Activated T-cell treated with anti-CD3 and anti-CD28 coated beads for 48 hours (primary cell): ENCODE data around the gene CLIC1.

Experiments
- DNase-seq: peaks from one replicate; pipeline ENCODE4 v3.0.0-alpha.2; 2020; ENCODE audit warnings: low read depth

The CLIC1 gene

GRCh38 chr6:31736021-31736767 is at the start of gene CLIC1:
TSS of gene CLIC1 (minus strand) at chr6:31736530. CDS start at chr6:31736300, 230 bp downstream.
- DNase-seq, result peak; percentile 78

- no peak for DNase-seq
Observed at GRCh38 chr6:31785475-31785874, 49.1 kb upstream of the CLIC1 start.

- no peak for DNase-seq
Observed at GRCh38 chr6:31784098-31784925, 48.0 kb upstream of the CLIC1 start.

GRCh38 chr6:31782126-31782855 is 46.0 kb upstream of the CLIC1 start:
- no peak for DNase-seq

GRCh38 chr6:31781244-31782125 is 45.2 kb upstream of the CLIC1 start:
- DNase-seq, result no peak

GRCh38 chr6:31780507-31781243 is 44.3 kb upstream of the CLIC1 start:
- DNase-seq, result no peak

- no peak for DNase-seq
Observed at GRCh38 chr6:31779908-31780307, 43.6 kb upstream of the CLIC1 start.

GRCh38 chr6:31778999-31779885 is 42.9 kb upstream of the CLIC1 start:
- DNase-seq, result no peak

- no peak for DNase-seq
Observed at GRCh38 chr6:31778193-31778592, 41.9 kb upstream of the CLIC1 start.

- DNase-seq, result no peak
Observed at GRCh38 chr6:31777667-31778050, 41.3 kb upstream of the CLIC1 start.

- peak; percentile 75 for DNase-seq
Observed at GRCh38 chr6:31776989-31777666, 40.8 kb upstream of the CLIC1 start, which contains the start of gene VWA7. TSS of gene VWA7 (minus strand) at chr6:31777328. CDS start at chr6:31776779, 549 bp downstream.

- DNase-seq, result no peak
Observed at GRCh38 chr6:31776485-31776988, 40.2 kb upstream of the CLIC1 start.

GRCh38 chr6:31775633-31776484 is 39.5 kb upstream of the CLIC1 start:
- no peak for DNase-seq

- no peak for DNase-seq
Observed at GRCh38 chr6:31775184-31775583, 38.9 kb upstream of the CLIC1 start.

- DNase-seq, result no peak
Observed at GRCh38 chr6:31771992-31772358, 35.6 kb upstream of the CLIC1 start.

- DNase-seq, result no peak
Observed at GRCh38 chr6:31770860-31771259, 34.5 kb upstream of the CLIC1 start.

GRCh38 chr6:31769684-31770371 is 33.5 kb upstream of the CLIC1 start:
- peak; percentile 81 for DNase-seq
